T-helper 1 cell treated with Interleukin-12 subunit alpha and Interleukin-12 subunit beta and Interleukin-4 antibody, amounts not matched to agents 30 ng/mL and 1 ng/mL, for 36 hours (primary cell): ENCODE results near the gene PIGB. TPM values are rescaled to one million over a fixed set of nuclear protein-coding genes. Genes with fewer than 3 reads are reported as not detected.
"Not testable (repeated sequence)": the region's sequence is repeated elsewhere in the genome, so short reads cannot be mapped to it uniquely, and the experiment has no call there.

ENCODE experiments used
- intact Hi-C: fragments of 100-400 bp; cut with micrococcal nuclease; formaldehyde crosslinking; loops from one replicate; pipeline ENCODE4 v1.15.1; 2024
- total RNA-seq: library from RNA; stranded (reverse); gene quantifications from 2 replicates; pipeline ENCODE4 v1.2.3, GENCODE V29; 2022

Gene PIGB
- total RNA-seq, 1 donor from 2014 or later, result 24.8 TPM

DNA sequence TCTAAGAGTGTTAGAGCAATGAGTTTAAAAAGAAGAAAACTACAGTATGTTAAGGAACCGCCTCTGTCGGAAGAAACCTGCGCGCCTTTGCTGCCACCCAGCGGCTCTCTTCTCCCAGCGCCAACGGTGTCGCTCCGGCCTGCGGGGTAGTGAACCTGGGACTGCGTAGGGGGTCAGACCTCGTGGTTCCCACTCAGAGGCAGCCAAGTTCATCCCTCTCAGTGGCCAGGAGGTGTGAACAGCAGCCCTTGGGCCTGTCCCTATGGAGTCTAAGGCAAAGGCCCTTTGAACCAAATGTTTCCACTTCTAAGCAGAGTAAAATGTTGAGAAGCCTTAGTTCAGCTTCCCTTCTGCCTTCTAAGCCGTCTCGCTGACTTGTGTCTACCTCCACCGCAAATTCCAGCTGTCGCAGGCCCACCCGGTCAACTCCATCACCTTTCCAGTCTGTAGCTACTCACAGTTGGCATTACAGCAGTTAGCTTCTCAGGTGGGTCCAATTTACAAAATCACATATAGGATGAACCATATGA, 28.4 kb upstream of the PIGB start:
- intact Hi-C loops, result loop anchor here (1.0 to 10.0 kb wide), 11 partner anchors 14 to 1326 kb away; partner anchors contain the start of genes CCPG1, PIERCE2, PIGB and PIGBOS1

- intact Hi-C loops, result loop anchor here (10.0 kb wide), 1 partner anchor 1333 kb away; no protein-coding TSS in a partner anchor
These were observed 21.7 kb upstream of the PIGB start for GRCh38 chr15:55297315-55297714.

GRCh38 chr15:55302801-55303200, 16.2 kb upstream of the PIGB start:
- intact Hi-C loops, result not testable (repeated sequence)

- intact Hi-C loops, result loop anchor here (1.0 to 5.0 kb wide), 8 partner anchors 29 to 926 kb away; partner anchors contain the start of genes CCPG1 and PIERCE2
These were observed 665 bp downstream of the PIGB start for GRCh38 chr15:55319537-55320237.

DNA sequence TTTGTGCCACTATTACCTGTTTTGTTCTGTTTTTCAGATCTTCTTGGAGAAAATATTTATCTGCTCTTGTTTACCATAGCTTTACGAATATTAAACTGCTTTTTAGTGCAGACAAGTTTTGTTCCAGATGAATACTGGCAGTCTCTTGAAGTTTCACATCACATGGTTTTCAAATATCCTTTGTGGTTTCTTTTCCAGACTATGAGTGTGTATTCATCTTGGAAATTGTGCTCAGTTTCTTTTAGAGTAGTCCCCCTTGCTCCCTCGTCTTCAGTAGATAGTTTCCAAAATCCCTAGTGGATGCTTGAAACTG, 1.2 kb downstream of the PIGB start:
- intact Hi-C loops, result no loop called here

- intact Hi-C loops, result no loop called here
These were observed 1.9 kb downstream of the PIGB start for GRCh38 chr15:55320963-55321362.

DNA sequence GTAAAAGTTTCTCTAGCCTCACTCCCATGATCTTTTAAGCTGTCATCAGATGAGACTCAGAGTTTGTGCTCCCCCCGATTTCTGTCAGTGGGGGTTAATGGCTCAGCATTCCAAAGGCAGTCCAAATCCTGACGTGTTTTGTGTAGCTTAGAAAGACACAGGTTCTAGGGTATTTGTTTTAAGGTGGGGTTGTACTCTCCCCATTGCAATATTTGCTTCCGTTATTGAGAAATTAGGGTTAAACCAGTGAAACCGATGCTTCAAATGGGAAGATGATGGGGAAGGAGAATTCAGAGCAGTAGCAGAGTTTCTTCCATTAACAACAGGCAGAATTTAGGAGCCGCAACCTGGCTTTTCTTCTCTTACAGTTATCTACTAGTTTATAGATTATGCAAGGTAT, 3.4 kb downstream of the PIGB start:
- intact Hi-C loops, result no loop called here

DNA sequence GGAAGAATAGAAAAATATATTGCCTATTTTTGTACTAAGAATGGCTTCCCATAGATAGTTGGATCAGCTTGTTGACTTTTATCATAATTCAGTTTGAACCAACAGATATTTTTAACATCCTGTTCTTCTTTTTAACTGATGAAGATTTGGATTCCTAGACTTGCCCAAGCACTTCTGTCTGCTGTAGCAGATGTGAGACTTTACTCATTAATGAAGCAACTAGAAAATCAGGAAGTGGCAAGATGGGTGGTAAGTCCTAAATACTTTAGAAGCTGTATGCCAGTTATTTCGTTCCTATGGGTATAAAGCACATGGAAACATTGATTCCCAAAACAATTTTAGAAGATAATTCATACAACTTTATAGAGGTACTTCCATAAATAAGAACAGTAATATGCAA, 8.4 kb downstream of the PIGB start:
- intact Hi-C loops, result no loop called here

DNA sequence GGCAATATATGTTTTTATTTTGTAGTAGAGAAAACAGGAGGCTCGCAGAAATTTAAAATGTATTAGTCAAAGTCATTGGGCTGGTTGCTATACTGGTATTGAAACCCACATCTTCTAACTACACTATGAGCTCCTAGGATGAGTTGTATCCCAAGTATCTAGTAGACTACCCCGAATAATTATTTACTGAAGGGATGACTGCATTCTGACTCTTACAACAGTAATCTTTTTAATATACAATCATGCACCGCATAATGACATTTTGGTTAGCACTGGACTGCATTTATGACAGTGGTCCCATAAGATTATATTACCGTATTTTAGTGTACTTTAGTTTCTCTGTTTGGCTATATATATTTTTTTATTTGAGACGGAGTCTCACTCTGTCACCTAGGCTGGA, 15.3 kb downstream of the PIGB start:
- intact Hi-C loops, result no loop called here

DNA sequence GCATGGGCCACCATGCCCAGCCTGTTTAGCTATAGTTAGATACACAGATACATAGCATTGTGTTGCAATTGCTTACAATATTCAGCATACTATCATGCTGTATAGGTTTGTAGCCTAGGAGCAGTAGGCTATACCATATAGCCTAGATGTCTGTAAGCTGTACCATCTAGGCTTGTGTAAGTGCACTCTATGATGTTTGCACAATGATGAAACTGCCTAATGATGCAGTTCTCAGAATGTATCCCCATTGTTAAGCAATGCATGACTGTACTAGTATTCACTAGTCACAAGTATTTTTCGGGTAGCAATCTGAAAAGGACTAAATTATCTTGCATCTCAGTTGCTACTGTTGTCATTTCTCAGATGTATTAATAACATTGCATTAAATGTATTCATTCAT, 16.0 kb downstream of the PIGB start:
- intact Hi-C loops, result no loop called here

DNA sequence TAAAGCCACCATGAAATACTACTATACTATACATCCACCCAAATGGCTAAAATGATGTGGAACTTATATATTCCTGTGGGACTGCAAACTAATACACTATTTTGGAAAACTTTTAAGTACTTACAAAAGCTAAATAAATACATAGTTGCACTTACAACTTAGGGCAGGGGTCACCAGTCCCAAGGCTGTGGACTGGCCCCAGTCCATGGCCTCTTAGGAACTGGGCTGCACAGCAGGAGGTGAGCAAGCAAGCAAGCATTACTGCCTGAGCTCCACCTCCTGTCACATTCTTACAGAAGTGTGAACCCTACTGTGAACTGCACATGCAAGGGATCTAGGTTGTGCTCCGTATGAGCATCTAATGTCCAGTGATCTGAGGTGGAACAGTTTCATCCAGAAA, 18.1 kb downstream of the PIGB start:
- intact Hi-C loops, result no loop called here

GRCh38 chr15:55343168-55343567, 24.1 kb downstream of the PIGB start:
- intact Hi-C loops, result no loop called here

- intact Hi-C loops, result no loop called here
These were observed 25.2 kb downstream of the PIGB start for GRCh38 chr15:55344206-55344605.

- intact Hi-C loops, result no loop called here
These were observed 29.3 kb downstream of the PIGB start for GRCh38 chr15:55348281-55348778.

DNA sequence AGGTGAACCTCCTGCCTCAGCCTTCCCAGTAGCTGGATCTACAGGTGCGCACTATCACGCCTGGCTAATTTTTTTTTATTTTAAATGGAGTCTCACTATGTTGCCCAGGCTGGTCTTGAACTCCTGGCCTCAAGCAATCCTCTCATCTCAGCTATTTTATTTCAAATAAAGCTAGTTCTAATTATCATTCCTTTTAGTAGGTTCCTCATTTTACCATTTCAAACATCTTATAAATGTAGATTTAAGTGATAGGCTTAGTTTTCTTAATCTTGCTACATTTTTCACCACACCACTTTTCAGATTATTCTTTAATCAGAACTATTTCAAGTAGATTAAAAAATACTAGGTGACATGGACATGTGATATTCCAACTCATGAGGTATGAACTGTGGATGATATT, 30.3 kb downstream of the PIGB start:
- intact Hi-C loops, result no loop called here

GRCh38 chr15:55353025-55353424, 34.0 kb downstream of the PIGB start:
- intact Hi-C loops, result no loop called here

GRCh38 chr15:55356985-55357585, 38.1 kb downstream of the PIGB start:
- intact Hi-C loops, result no loop called here

DNA sequence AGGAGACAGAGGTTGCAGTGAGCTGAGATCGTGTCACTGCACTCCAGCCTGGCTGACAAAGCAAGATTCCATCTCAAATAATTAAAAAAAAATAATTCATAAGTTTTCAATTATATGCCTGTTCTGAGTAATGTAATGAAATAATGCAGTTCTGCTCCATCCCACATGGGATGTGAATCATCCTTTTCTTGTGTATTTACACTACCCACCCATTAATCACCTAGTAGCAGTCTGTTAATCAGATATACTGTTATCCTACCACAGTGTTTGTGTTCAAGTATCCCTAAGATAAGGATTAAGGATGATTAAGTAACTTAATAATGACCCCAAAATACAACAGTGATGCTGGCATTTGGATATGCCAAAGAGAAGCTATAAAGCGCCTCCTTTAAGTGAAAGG, 38.8 kb downstream of the PIGB start:
- intact Hi-C loops, result no loop called here

DNA sequence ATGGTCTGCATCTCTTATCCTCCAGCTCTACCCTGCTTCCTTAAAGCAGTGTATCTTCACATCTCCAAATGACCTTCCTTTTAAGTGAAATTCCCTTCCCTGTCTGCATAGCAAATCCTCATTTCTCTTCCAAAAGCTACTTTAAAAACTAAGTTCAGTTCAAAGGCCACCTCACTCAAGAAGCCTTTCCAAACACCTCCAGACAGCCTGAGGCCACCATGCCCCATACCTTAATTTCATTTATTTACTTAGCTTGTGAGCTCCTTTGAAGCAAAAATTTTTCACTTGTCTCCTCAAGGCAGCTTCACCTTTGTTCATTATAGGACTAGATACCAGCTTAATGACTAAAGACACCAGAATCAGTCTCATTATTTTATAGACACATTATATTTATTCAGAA, 39.4 kb downstream of the PIGB start:
- intact Hi-C loops, result no loop called here

- intact Hi-C loops, result no loop called here
These were observed 41.2 kb downstream of the PIGB start for GRCh38 chr15:55360256-55360655.

DNA sequence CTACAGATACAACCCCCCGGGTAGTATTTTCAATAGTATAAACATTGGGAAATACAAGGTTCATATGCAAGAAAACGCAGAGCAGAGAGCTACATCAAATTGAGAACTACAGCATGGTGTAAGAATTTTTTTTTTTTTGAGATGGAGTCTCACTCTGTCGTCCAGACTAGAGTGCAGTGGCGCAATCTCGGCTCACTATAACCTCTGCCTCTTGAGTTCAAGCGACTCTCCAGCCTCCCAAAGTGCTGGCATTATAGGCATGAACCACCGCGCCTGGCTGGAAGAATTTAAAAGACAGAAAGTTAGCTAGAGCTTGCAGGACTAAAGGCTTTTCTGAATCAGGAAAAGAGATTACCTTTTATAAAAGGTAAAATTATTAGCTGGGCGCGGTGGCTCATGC, 42.0 kb downstream of the PIGB start:
- intact Hi-C loops, result no loop called here

DNA sequence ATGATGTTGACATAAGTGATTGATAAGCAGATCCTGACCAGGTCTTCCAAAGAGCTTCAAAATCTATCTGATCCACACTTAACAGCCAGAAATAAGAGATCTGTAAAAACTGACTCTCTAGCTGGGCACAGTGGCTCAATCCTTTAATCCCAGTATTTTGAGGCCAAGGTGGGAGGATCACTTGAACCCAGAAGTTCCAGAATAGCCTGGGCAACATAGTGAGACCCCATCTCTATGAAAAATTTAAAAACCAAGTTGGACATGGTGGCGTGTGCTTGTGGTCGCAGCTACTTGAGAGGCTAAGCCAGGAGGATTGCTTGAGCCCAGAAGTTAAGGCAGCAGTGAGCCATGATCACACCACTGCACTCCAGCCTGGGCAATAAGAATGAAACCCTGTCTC, 43.6 kb downstream of the PIGB start:
- intact Hi-C loops, result no loop called here

GRCh38 chr15:55366981-55367380, 48.0 kb downstream of the PIGB start:
- intact Hi-C loops, result no loop called here
